ENCODE data around the gene SRGAP1.
"Not testable (repeated sequence)": the region's sequence is repeated elsewhere in the genome, so short reads cannot be mapped to it uniquely, and the experiment has no call there.

Gene SRGAP1

GRCh38 chr12:63869656-63870055, 25.2 kb downstream of the SRGAP1 start:
- TF ChIP-seq CTCF (IDR thresholded peaks at IDR 0.05; ENCODE audit: control extremely low read depth, extremely low read depth, low read depth, missing control alignments), result no peak
- DNase-seq (ENCODE audit: extremely low spot score), result no peak
- ChIA-PET POLR2A (no interaction called here), CTCF (interaction anchor here (0.6 to 1.7 kb wide), 4 partner anchors 11 to 25 kb away, joined by 3 to 6 read pairs (median 3); partner anchors contain the start of gene SRGAP1)

GRCh38 chr12:63870838-63871237, 26.3 kb downstream of the SRGAP1 start:
- DNase-seq (ENCODE audit: extremely low spot score), result no peak
- CTCF ChIA-PET, result interaction anchor here (1.1 to 1.7 kb wide), 2 partner anchors 17 to 26 kb away, joined by 3 to 6 read pairs; partner anchors contain the start of gene SRGAP1
- POLR2A ChIA-PET, result no interaction called here
- TF ChIP-seq CTCF (IDR thresholded peaks at IDR 0.05; ENCODE audit: control extremely low read depth, extremely low read depth, low read depth, missing control alignments), result no peak

GRCh38 chr12:63874897-63875480, 30.5 kb downstream of the SRGAP1 start:
- CTCF ChIA-PET, result interaction anchor here (2.0 kb wide), 1 partner anchor 11 kb away, joined by 5 read pairs; no protein-coding TSS in a partner anchor
- no peak for DNase-seq (ENCODE audit: extremely low spot score)
- no peak for TF ChIP-seq CTCF (IDR thresholded peaks at IDR 0.05; ENCODE audit: control extremely low read depth, extremely low read depth, low read depth, missing control alignments)
- POLR2A ChIA-PET, result no interaction called here

- DNase-seq (ENCODE audit: extremely low spot score), result no peak
- ChIA-PET POLR2A (no interaction called here), CTCF (interaction anchor here (1.2 to 2.0 kb wide), 2 partner anchors 11 to 12 kb away, joined by 3 to 5 read pairs; no protein-coding TSS in a partner anchor)
- no peak for TF ChIP-seq CTCF (IDR thresholded peaks at IDR 0.05; ENCODE audit: control extremely low read depth, extremely low read depth, low read depth, missing control alignments)
Measured at GRCh38 chr12:63875703-63876102, 31.2 kb downstream of the SRGAP1 start.

GRCh38 chr12:63876980-63877379, 32.5 kb downstream of the SRGAP1 start:
- ChIA-PET CTCF (interaction anchor here (1.4 kb wide), 1 partner anchor 21 kb away, joined by 3 read pairs; no protein-coding TSS in a partner anchor), POLR2A (no interaction called here)
- no peak for TF ChIP-seq CTCF (IDR thresholded peaks at IDR 0.05; ENCODE audit: control extremely low read depth, extremely low read depth, low read depth, missing control alignments)
- DNase-seq (ENCODE audit: extremely low spot score), result no peak

GRCh38 chr12:63877693-63878092, 33.2 kb downstream of the SRGAP1 start:
- no peak for DNase-seq (ENCODE audit: extremely low spot score)
- POLR2A ChIA-PET, result no interaction called here
- CTCF ChIA-PET, result interaction anchor here (0.7 to 1.4 kb wide), 3 partner anchors 12 to 20 kb away, joined by 3 read pairs; no protein-coding TSS in a partner anchor
- TF ChIP-seq CTCF (IDR thresholded peaks at IDR 0.05; ENCODE audit: control extremely low read depth, extremely low read depth, low read depth, missing control alignments), result no peak

- DNase-seq (ENCODE audit: extremely low spot score); POLR2A ChIA-PET; CTCF ChIA-PET: not testable (repeated sequence)
Measured at GRCh38 chr12:63880235-63880634, 35.7 kb downstream of the SRGAP1 start.

Measured in GM10248 (cell line).